IPS-18a (cell line): ENCODE results near the gene LEO1.
"Not testable (repeated sequence)": the region's sequence is repeated elsewhere in the genome, so short reads cannot be mapped to it uniquely, and the experiment has no call there.

Experiments
- H3K27ac ChIP-seq: one replicate; pipeline ENCODE4 v1.5.1; 2013; ENCODE audit warnings: low read length
- H3K27me3 ChIP-seq: one replicate; pipeline ENCODE4 v1.6.1; 2013; ENCODE audit warnings: mild to moderate bottlenecking, low read length; ENCODE audit not compliant: control insufficient read depth, insufficient read depth
- H3K36me3 ChIP-seq: one replicate; pipeline ENCODE4 v1.6.1; 2013; ENCODE audit warnings: low read depth, low read length; ENCODE audit not compliant: control insufficient read depth
- H3K4me1 ChIP-seq: one replicate; pipeline ENCODE4 v1.6.1; 2013; ENCODE audit warnings: low read depth, low read length; ENCODE audit not compliant: control insufficient read depth
- H3K4me3 ChIP-seq: one replicate; pipeline ENCODE4 v1.5.1; 2013; ENCODE audit warnings: low read length
- H3K9ac ChIP-seq: one replicate; pipeline ENCODE4 v1.6.1; 2013; ENCODE audit warnings: mild to moderate bottlenecking, low read length, moderate library complexity
- H3K9me3 ChIP-seq: one replicate; pipeline ENCODE4 v1.6.1; 2013; ENCODE audit warnings: low read depth, low read length; ENCODE audit not compliant: control insufficient read depth

Gene LEO1

DNA sequence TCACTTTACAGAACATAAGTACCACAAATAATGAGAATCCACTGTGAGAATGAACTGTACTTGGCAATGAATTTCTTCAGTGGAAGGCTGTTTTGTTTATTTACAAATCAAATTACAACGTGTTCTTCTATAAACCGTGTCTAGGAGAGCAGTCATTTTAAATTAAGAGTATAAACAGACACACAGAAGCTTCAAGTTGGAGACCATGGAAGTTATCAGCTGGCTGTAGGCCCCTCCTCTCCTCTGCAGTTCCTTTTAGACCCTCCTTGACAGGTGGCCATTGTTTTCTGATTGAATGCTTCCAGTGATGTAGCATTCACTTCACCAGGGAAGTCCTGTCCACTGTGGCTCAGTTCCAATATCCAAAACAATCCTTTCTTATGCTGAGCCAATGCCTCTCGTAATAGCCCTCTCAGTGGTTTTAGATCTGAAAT is 40.1 kb upstream of the LEO1 start:
- no peaks in the 10 kb centered on the region for H3K4me1 ChIP-seq
- H3K9me3 ChIP-seq, result no peaks in the 10 kb centered on the region
- H3K27me3 ChIP-seq, result no peaks in the 10 kb centered on the region
- no peak overlapping the region for H3K4me3 ChIP-seq
- H3K36me3 ChIP-seq, result no peaks in the 10 kb centered on the region
- no peak overlapping the region for H3K27ac ChIP-seq
- H3K9ac ChIP-seq, result no peak overlapping the region

- H3K9me3 ChIP-seq, result no peaks in the 10 kb centered on the region
- H3K4me1 ChIP-seq, result no peaks in the 10 kb centered on the region
- H3K36me3 ChIP-seq, result no peaks in the 10 kb centered on the region
- H3K27me3 ChIP-seq, result no peaks in the 10 kb centered on the region
- H3K27ac ChIP-seq, result no peak overlapping the region
- no peak overlapping the region for H3K9ac ChIP-seq
- no peak overlapping the region for H3K4me3 ChIP-seq
Measured at GRCh38 chr15:52010633-52011595, 39.3 kb upstream of the LEO1 start.

DNA sequence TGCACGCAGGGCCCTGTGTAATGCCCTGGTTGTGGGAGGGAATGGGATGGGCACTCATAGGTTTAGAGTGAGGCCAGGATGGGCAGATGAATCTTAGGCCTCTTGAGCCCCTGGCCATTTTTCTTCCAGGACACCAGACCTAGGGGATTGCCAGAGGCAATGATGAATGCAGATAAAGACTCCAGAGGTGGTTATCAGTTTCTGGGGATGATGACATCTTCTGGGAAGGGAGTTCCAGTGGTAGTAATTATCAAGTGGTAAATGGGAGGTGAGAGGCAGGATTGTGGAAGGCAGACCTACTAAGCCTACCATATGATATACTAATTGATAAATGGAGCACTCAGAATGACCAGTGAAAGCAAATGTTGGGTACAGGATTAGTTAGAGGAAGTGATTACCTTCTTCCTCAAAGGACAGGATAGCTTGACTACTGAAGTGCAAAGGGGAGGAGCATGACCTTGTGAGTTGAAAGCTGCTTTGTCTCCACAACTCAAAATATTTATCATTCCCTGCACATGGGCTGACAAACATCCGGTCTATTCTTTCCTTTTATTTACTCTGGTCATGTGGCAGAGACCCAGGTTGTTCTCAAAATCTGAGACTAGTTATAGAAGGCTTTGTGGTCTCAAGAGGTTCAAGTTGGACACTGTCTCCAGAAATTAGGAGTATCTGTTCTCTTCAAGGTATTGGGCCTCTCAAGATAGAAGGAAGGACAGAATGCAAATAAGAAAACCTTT is 37.3 kb upstream of the LEO1 start:
- Histone ChIP-seq H3K27me3 (no peaks in the 10 kb centered on the region), H3K9ac (no peak overlapping the region), H3K9me3 (no peaks in the 10 kb centered on the region), H3K36me3 (no peaks in the 10 kb centered on the region), H3K27ac (no peak overlapping the region), H3K4me3 (no peak overlapping the region), H3K4me1 (no peaks in the 10 kb centered on the region)

DNA sequence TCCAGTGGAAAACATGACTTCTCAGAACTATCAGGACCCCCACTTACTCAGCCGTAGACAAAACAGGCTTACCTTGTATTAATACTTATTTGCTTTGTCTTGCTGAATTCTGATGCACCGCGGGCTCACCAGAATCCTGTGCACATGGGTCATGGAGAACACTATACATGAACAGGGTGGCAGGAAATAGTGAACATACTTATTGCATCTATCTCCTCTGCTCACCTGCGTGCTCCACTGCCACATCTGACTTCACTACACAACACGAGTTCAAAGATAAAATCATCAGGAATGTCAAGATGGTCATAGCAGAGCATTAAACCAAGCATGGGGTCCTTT is 36.8 kb upstream of the LEO1 start:
- H3K4me1 ChIP-seq, result no peaks in the 10 kb centered on the region
- H3K27ac ChIP-seq, result no peak overlapping the region

GRCh38 chr15:52006702-52007340 is 35.2 kb upstream of the LEO1 start:
- no peaks in the 10 kb centered on the region for H3K9me3 ChIP-seq
- H3K27me3 ChIP-seq, result no peaks in the 10 kb centered on the region
- H3K4me3 ChIP-seq, result no peak overlapping the region
- no peaks in the 10 kb centered on the region for H3K4me1 ChIP-seq
- no peak overlapping the region for H3K9ac ChIP-seq
- H3K27ac ChIP-seq, result no peak overlapping the region
- no peaks in the 10 kb centered on the region for H3K36me3 ChIP-seq

More for the DNA sequence above, 36.8 kb upstream of the LEO1 start:
- Histone ChIP-seq H3K9ac (no peak overlapping the region), H3K4me3 (no peak overlapping the region), H3K9me3 (no peaks in the 10 kb centered on the region), H3K36me3 (no peaks in the 10 kb centered on the region), H3K27me3 (no peaks in the 10 kb centered on the region)

- no peaks in the 10 kb centered on the region for H3K36me3 ChIP-seq
- no peak overlapping the region for H3K4me3 ChIP-seq
- H3K27me3 ChIP-seq, result no peaks in the 10 kb centered on the region
- H3K9ac ChIP-seq, result no peak overlapping the region
- no peak overlapping the region for H3K27ac ChIP-seq
- no peaks in the 10 kb centered on the region for H3K4me1 ChIP-seq
- H3K9me3 ChIP-seq, result no peaks in the 10 kb centered on the region
Measured at GRCh38 chr15:52005748-52006701, 34.4 kb upstream of the LEO1 start.

DNA sequence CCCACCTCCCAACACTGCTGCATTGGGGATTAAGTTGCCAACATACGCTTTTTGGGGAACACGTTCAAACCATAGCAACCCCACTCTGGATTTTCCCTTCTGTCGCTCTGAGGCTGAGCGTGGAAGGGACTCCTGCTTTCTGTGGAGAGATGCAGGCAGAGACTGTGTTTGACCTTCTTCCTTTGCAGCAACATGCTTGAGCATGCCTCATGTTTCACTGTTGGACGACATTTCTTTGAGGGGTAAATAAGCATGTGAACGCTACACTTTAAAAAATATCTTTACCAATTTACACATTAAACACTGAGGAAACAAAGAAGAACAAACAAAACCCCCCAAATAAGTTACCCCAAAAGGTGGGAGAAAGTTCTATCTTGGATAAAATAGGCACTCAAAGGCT is 33.2 kb upstream of the LEO1 start:
- no peaks in the 10 kb centered on the region for H3K9me3 ChIP-seq
- H3K9ac ChIP-seq, result no peak overlapping the region
- no peaks in the 10 kb centered on the region for H3K27me3 ChIP-seq
- H3K27ac ChIP-seq, result no peak overlapping the region
- no peak overlapping the region for H3K4me3 ChIP-seq
- no peaks in the 10 kb centered on the region for H3K36me3 ChIP-seq
- no peaks in the 10 kb centered on the region for H3K4me1 ChIP-seq

- Histone ChIP-seq H3K4me1 (no peaks in the 10 kb centered on the region), H3K9me3 (no peaks in the 10 kb centered on the region), H3K4me3 (no peak overlapping the region), H3K9ac (no peak overlapping the region), H3K36me3 (no peaks in the 10 kb centered on the region), H3K27me3 (no peaks in the 10 kb centered on the region), H3K27ac (no peak overlapping the region)
Measured at GRCh38 chr15:52003710-52004109, 32.1 kb upstream of the LEO1 start.

DNA sequence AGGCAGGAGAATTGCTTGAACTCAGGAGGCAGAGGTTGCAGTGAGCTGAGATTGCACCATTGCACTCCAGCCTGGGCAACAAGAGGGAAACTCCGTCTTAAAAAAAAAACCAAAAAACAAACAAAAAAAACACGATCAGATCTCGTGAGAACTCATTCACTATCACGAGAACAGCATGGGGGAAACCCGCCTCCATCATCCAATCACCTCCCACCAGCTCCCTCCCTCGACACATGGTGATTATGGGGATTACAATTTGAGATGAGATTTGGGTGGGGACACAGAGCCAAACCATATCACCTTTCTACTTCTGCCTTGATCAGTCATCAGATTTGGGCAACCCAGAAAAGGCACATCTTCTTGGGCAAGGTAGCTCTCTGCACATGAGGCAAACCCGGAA is 31.5 kb upstream of the LEO1 start:
- not testable (repeated sequence) for H3K27me3 ChIP-seq, H3K27ac ChIP-seq, H3K36me3 ChIP-seq, H3K9ac ChIP-seq, H3K9me3 ChIP-seq, H3K4me1 ChIP-seq, H3K4me3 ChIP-seq

DNA sequence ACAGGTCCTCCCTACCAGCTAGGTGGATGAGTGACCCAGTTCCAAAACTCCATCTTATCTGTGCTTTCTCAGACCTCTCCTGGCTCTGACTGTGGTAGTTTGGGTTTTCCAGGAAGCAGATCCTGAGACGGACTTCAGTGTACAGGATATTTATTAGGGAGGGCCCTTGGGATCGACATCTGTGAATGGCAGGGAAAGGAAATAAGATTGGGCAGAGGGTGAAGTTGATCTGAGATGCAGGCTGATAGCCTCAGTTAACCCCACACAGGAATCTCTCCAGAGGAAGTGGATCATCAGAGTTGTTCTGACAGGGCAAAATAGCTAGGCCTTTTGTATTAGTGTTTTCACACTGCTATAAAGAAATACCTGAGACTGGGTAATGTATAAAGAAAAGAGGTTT is 30.8 kb upstream of the LEO1 start:
- H3K4me1 ChIP-seq, result no peaks in the 10 kb centered on the region
- no peak overlapping the region for H3K27ac ChIP-seq

GRCh38 chr15:51992953-51993352 is 21.4 kb upstream of the LEO1 start:
- Histone ChIP-seq H3K9me3 (no peaks in the 10 kb centered on the region), H3K36me3 (no peaks in the 10 kb centered on the region), H3K27me3 (no peaks in the 10 kb centered on the region), H3K4me1 (no peaks in the 10 kb centered on the region), H3K27ac (no peak overlapping the region), H3K9ac (no peak overlapping the region), H3K4me3 (no peak overlapping the region)

More for the DNA sequence above, 30.8 kb upstream of the LEO1 start:
- no peaks in the 10 kb centered on the region for H3K9me3 ChIP-seq
- H3K36me3 ChIP-seq, result no peaks in the 10 kb centered on the region
- no peak overlapping the region for H3K9ac ChIP-seq
- H3K27me3 ChIP-seq, result no peaks in the 10 kb centered on the region
- no peak overlapping the region for H3K4me3 ChIP-seq
